Neural cell (in vitro differentiated cells): ENCODE measurements around the gene SLC25A13.

ENCODE experiments used
- EP300 ChIP-seq: fragments of 450-650 bp; conservative IDR thresholded peaks from 2 replicates; pipeline ENCODE4 v1.6.1; 2014; ENCODE audit warnings: antibody characterized with exemption, mild to moderate bottlenecking, moderate library complexity; ENCODE audit not compliant: poor library complexity, severe bottlenecking
- EZH2 ChIP-seq: fragments of 200-600, 300-800 bp; shearing (Covaris generic), sonication (generic); IDR thresholded peaks from 2 replicates; pipeline ENCODE4 v1.6.1; 2014; ENCODE audit warnings: antibody characterized with exemption, low read length, borderline replicate concordance, mild to moderate bottlenecking; ENCODE audit not compliant: insufficient read depth, poor library complexity, severe bottlenecking
- MXI1 ChIP-seq: fragments of 450-650 bp; conservative IDR thresholded peaks from 2 replicates; pipeline ENCODE4 v1.6.1; 2014; ENCODE audit warnings: antibody characterized with exemption, mild to moderate bottlenecking; ENCODE audit not compliant: poor library complexity, severe bottlenecking
- POLR2AphosphoS5 ChIP-seq: IDR thresholded peaks from 2 replicates; pipeline ENCODE4 v1.6.1; 2012
- RAD21 ChIP-seq: fragments of 450-650 bp; conservative IDR thresholded peaks from 2 replicates; pipeline ENCODE4 v1.6.1; 2014; ENCODE audit warnings: antibody characterized with exemption, mild to moderate bottlenecking, moderate library complexity
- REST ChIP-seq: IDR thresholded peaks from 2 replicates; pipeline ENCODE4 v1.6.1; 2012; ENCODE audit warnings: borderline replicate concordance
- SMC3 ChIP-seq: fragments of 450-650 bp; conservative IDR thresholded peaks from 2 replicates; pipeline ENCODE4 v1.6.1; 2014; ENCODE audit warnings: antibody characterized with exemption, mild to moderate bottlenecking, moderate library complexity; ENCODE audit not compliant: poor library complexity
- TAF1 ChIP-seq: IDR thresholded peaks from 2 replicates; pipeline ENCODE4 v1.6.1; 2012; ENCODE audit warnings: low read depth
- TF ChIP-seq, protein P1 (sequence below): fragments of 450-650 bp; IDR thresholded peaks from 2 replicates; pipeline ENCODE4 v1.5.1; 2014; ENCODE audit warnings: antibody characterized with exemption, mild to moderate bottlenecking, moderate library complexity; ENCODE audit not compliant: poor library complexity, severe bottlenecking

DNA sequence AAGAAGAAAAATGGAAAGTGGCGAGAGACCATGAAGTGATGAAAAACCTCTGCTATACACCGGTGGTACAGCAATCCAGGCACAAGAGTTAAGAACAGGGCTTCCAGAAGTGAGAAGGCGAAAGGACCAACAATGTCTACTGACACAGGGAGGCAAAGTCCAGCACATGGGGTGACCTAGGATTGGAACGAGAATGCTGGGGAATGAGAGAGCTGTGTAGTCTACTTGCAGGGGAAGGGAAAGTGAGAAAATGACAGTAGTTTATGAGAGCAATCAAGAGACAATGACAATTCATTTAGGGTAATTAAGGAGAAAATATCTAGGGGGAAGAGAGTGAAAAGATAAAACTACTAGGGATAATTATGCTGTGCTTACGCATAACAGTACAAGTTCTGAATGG, 169.2 kb downstream of the SLC25A13 start:
- TF ChIP-seq EZH2 (no peak), POLR2AphosphoS5 (no peak), TAF1 (no peak), RAD21 (no peak), EP300 (no peak), MXI1 (no peak), SMC3 (no peak), REST (no peak)
- TF ChIP-seq, protein P1, sequence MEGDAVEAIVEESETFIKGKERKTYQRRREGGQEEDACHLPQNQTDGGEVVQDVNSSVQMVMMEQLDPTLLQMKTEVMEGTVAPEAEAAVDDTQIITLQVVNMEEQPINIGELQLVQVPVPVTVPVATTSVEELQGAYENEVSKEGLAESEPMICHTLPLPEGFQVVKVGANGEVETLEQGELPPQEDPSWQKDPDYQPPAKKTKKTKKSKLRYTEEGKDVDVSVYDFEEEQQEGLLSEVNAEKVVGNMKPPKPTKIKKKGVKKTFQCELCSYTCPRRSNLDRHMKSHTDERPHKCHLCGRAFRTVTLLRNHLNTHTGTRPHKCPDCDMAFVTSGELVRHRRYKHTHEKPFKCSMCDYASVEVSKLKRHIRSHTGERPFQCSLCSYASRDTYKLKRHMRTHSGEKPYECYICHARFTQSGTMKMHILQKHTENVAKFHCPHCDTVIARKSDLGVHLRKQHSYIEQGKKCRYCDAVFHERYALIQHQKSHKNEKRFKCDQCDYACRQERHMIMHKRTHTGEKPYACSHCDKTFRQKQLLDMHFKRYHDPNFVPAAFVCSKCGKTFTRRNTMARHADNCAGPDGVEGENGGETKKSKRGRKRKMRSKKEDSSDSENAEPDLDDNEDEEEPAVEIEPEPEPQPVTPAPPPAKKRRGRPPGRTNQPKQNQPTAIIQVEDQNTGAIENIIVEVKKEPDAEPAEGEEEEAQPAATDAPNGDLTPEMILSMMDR, result no peak
